Ascending aorta (tissue), 2 donors: ENCODE measurements around the gene FERD3L. TPM values are rescaled to one million over a fixed set of nuclear protein-coding genes. Genes with fewer than 3 reads are reported as not detected.

Source experiments
- DNase-seq, 2 donors: peaks; one replicate each; pipeline ENCODE4 v3.0.0-alpha.2; 2019; ENCODE audit warnings: low spot score in 2 of 2
- H3K27ac ChIP-seq, 2 donors: fragments of 200-600 bp; sonication (generic); one replicate each; pipeline ENCODE4 v1.5.1; 2016 to 2017; ENCODE audit warnings: mild to moderate bottlenecking in 1 of 2
- H3K27me3 ChIP-seq: fragments of 200-600 bp; sonication (generic); one replicate; pipeline ENCODE4 v1.5.1; 2017
- H3K36me3 ChIP-seq, 2 donors: fragments of 200-600 bp; sonication (generic); one replicate each; pipeline ENCODE4 v1.5.1; 2016
- H3K4me1 ChIP-seq, 2 donors: fragments of 200-600 bp; sonication (generic); one replicate each; pipeline ENCODE4 v1.5.1; 2016 to 2017; ENCODE audit warnings: mild to moderate bottlenecking in 1 of 2
- H3K4me3 ChIP-seq, 2 donors: fragments of 200-600 bp; sonication (generic); one replicate each; pipeline ENCODE4 v1.5.1; 2016 to 2017; ENCODE audit warnings: mild to moderate bottlenecking in 1 of 2
- H3K9me3 ChIP-seq, 2 donors: fragments of 200-600 bp; sonication (generic); one replicate each; pipeline ENCODE4 v1.5.1; 2016
- intact Hi-C: fragments of 100-400 bp; cut with DNase I; formaldehyde crosslinking; loops from one replicate; pipeline ENCODE4 v1.15.1; 2023
- total RNA-seq: library from RNA; depleted of rRNA; stranded (reverse); fragments of >200 nt; gene quantifications from one replicate; pipeline ENCODE4 v1.1.0, GENCODE V29; 2016
- TF ChIP-seq, protein P1 (sequence below), 3 experiments: fragments of 200-600 bp in 2 of 3; fragments of 450-650 bp in 1 of 3; sonication (generic) in 2 of 3; IDR thresholded peaks; one replicate each; pipeline ENCODE4 v1.5.1; 2016 to 2019; ENCODE audit warnings: antibody characterized with exemption in 3 of 3, mild to moderate bottlenecking in 1 of 3, moderate library complexity in 1 of 3

FERD3L gene
- total RNA-seq, 1 donor from 2014 or later, result not detected

DNA sequence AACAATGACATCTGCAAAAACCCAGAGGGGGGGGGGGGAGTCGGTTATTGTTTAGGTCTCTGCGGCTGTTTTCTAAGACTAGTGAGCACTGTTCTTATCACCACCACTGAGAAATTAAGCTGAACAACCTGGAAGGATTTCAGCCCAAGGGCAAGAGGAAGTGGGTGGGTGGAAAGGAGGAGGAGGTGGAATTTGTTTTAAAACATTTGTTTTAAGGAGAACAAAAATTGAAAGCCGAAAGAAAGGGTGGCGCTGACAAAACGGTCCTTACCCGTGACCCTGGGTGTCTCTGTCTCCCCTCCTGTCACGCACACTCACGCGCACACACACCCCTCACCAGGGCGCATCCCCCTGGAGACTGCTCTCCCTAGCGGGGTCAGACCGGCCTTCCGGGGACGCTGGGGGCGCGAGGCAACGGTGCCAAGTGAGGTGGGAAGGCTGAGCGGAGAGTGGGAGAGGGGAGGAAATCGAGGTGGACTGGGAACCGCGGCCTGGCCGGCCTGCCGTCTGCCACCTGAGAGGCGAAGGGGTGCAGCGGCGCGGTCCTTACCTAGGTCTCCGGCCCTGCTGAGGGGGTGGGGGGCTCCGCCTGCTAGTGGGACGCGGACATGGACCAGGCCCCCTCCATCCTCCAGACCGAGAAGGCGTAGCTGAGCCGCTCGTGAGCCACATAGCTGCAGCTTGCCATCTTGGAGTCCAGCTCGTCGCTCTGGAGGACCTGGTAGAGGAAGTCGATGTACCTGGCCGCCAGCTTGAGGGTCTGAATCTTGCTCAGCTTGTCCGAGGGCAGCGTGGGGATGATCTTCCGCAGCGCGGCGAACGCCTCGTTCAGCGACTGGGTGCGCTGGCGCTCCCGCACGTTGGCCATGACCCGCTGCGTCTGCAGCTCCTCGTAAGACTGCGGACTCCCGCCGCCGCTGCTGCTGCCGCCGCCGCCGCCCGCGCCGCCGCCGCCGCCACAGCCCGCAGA is 28.8 kb downstream of the FERD3L start:
- H3K4me1 ChIP-seq, result peaks cover 3 to 16% of the 10 kb centered on the region in 2 donors
- intact Hi-C loops, result loop anchor here (5.0 to 10.0 kb wide), 7 partner anchors 249 to 892 kb away; partner anchors contain the start of gene HDAC9
- H3K27me3 ChIP-seq, result no peaks in the 10 kb centered on the region
- no peaks in the 10 kb centered on the region for H3K36me3 ChIP-seq
- no peaks in the 10 kb centered on the region for H3K9me3 ChIP-seq
- TF ChIP-seq, protein P1, sequence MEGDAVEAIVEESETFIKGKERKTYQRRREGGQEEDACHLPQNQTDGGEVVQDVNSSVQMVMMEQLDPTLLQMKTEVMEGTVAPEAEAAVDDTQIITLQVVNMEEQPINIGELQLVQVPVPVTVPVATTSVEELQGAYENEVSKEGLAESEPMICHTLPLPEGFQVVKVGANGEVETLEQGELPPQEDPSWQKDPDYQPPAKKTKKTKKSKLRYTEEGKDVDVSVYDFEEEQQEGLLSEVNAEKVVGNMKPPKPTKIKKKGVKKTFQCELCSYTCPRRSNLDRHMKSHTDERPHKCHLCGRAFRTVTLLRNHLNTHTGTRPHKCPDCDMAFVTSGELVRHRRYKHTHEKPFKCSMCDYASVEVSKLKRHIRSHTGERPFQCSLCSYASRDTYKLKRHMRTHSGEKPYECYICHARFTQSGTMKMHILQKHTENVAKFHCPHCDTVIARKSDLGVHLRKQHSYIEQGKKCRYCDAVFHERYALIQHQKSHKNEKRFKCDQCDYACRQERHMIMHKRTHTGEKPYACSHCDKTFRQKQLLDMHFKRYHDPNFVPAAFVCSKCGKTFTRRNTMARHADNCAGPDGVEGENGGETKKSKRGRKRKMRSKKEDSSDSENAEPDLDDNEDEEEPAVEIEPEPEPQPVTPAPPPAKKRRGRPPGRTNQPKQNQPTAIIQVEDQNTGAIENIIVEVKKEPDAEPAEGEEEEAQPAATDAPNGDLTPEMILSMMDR (IDR thresholded peaks at IDR 0.05), result no peak
- H3K27ac ChIP-seq, result peak overlapping the region; percentile 78 to 89
- H3K4me3 ChIP-seq, result peak overlapping the region; percentile 81 to 82
- peak in 1 of 2 donors; percentile 62 for DNase-seq

DNA sequence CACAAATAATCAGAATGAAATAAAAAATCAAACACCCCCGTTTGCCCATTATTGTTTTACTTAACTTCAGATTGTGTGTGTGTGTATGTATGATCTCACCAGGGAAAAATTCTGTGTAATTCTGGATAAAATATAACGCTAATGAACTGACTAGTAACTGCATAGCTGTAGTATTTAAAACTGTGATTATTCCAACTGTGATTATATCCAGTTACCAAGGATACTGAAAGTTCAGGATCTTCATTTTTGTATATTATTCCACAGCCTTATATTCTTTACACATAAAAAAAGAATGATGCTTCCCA is 30.7 kb downstream of the FERD3L start:
- Histone ChIP-seq H3K4me1 (peaks cover 3 to 16% of the 10 kb centered on the region in 2 donors), H3K27me3 (no peaks in the 10 kb centered on the region), H3K9me3 (no peaks in the 10 kb centered on the region), H3K27ac (peak overlapping the region in 1 of 2 donors; percentile 17), H3K36me3 (no peaks in the 10 kb centered on the region), H3K4me3 (peak overlapping the region; percentile 39 to 81)
- DNase-seq, result no peak
- TF ChIP-seq, protein P1 (IDR thresholded peaks at IDR 0.05), result no peak
- intact Hi-C loops, result loop anchor here (10.0 kb wide), 3 partner anchors 540 to 890 kb away; partner anchors contain the start of gene HDAC9

DNA sequence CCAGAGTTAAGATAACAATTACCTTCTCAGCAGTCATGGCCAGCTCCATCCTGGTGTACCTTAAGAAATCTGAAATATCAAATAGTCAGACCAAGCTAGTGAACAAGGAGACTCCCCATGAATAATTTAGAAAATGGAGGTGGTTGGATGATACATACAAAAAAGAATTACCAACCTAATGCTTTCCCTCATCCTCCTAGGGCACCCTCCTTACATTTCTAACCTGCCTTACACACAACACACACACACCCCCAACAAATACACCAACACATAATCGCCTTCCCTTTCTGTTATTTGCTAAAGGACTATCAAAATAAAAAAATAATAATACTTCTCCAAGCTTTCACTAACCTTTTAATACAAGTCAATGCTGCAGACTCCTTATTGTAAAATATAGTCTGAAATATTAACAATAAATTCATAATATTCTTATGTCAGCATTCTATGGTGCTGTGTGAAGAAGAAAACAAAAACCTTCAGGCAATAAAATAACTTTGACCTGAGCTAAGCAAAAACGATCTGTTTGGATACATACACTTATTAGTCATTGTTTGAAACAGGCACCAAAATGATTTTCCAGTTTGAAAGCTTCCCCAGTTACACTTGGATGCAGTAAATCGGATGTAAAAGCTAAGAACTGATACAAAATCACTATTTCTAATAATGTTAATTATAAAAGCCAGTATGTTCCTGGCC is 31.2 kb downstream of the FERD3L start:
- intact Hi-C loops, result loop anchor here (10.0 kb wide), 3 partner anchors 539 to 889 kb away; partner anchors contain the start of gene HDAC9
- Histone ChIP-seq H3K27me3 (no peaks in the 10 kb centered on the region), H3K27ac (peak overlapping the region in 1 of 2 donors; percentile 17)

DNA sequence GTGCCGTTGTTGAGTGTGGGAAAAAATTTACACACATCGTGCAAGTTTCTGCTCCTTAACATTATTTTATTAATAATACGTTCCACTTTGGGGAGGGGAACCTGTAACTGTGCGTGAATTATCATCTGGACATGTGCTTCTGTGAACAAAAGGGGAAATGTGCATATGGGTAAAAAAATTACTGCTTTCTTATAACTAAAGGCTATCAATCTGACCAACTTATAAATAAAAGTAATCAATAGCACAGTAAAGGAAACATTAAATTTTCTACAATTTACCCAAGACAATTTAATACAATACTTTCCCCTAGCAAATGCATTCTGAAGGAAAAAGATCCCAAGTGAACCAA is 32.2 kb downstream of the FERD3L start:
- intact Hi-C loops, result loop anchor here (10.0 kb wide), 3 partner anchors 538 to 888 kb away; partner anchors contain the start of gene HDAC9
- Histone ChIP-seq H3K27ac (peak overlapping the region in 1 of 2 donors; percentile 76), H3K4me3 (peak overlapping the region in 1 of 2 donors; percentile 81), H3K4me1 (peaks cover 3 to 12% of the 10 kb centered on the region in 2 donors), H3K27me3 (no peaks in the 10 kb centered on the region), H3K9me3 (no peaks in the 10 kb centered on the region), H3K36me3 (no peaks in the 10 kb centered on the region)
- TF ChIP-seq, protein P1 (IDR thresholded peaks at IDR 0.05), result no peak
- DNase-seq, result no peak

More for the DNA sequence above, 31.2 kb downstream of the FERD3L start:
- Histone ChIP-seq H3K36me3 (no peaks in the 10 kb centered on the region), H3K4me1 (peaks cover 3 to 16% of the 10 kb centered on the region in 2 donors), H3K9me3 (no peaks in the 10 kb centered on the region), H3K4me3 (peak overlapping the region; percentile 39 to 81)
- TF ChIP-seq, protein P1 (IDR thresholded peaks at IDR 0.05), result no peak
- no peak for DNase-seq

DNA sequence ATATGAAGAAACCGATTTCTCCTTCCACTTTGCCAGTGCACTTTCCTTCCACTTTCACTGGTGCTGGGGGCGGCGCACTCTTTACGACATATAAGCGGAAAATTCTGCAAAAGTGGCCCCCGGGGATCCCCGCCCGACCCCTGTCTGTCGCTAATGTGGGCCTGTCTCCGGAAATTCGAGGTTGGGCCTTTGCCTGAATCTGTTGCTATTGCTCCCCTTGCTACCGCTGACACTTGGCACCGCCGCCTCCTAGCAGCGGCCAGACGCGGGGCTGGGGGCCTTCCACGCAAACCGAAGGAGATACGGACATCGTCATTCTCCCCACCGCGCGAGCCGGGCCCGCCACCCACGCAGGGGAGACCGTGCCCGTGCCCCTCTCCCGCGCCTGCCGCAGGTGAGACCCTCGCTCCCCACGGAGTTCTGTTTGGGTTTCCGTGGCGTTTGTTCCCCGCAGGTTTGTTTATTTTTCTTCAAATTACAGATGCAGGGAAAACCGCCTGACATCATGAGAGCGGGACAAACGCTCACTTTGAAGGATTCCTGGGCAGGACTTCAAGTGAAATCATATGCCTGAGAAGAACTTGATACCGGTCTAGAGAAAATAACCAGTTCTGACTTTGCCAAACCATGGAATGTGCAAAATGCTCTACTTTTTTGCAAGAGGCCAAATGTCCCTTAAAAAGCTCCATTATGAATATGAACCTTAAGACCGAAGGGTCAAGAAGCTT is 32.8 kb downstream of the FERD3L start:
- DNase-seq, result no peak
- TF ChIP-seq, protein P1 (IDR thresholded peaks at IDR 0.05), result no peak
- Histone ChIP-seq H3K4me1 (peaks cover 3 to 12% of the 10 kb centered on the region in 2 donors), H3K36me3 (no peaks in the 10 kb centered on the region), H3K27ac (peak overlapping the region; percentile 64 to 76), H3K27me3 (no peaks in the 10 kb centered on the region), H3K4me3 (peak overlapping the region; percentile 40 to 81), H3K9me3 (no peaks in the 10 kb centered on the region)
- intact Hi-C loops, result loop anchor here (10.0 kb wide), 3 partner anchors 538 to 888 kb away; partner anchors contain the start of gene HDAC9
